ENCODE results near the gene CDADC1. TPM values are rescaled to one million over a fixed set of nuclear protein-coding genes. Genes with fewer than 3 reads are reported as not detected.

CDADC1 gene
- total RNA-seq, 1 experiment from 2014 or later, result 17.6 TPM

GRCh38 chr13:49208619-49209018, 39.1 kb upstream of the CDADC1 start:
- Histone ChIP-seq H4K20me1 (ENCODE audit: low read length) (no peaks in the 10 kb centered on the region), H3K4me2 (ENCODE audit: low read length) (no peak overlapping the region), H3K36me3 (ENCODE audit: low read depth, low read length) (peaks cover under 1% of the 10 kb centered on the region; the same call in 1 of the 2 replicates), H3K9me3 (ENCODE audit: low read length) (no peaks in the 10 kb centered on the region), H3K79me2 (ENCODE audit: low read length) (no peaks in the 10 kb centered on the region), H3K4me1 (ENCODE audit: insufficient read depth, low read length) (no peaks in the 10 kb centered on the region), H3K9ac (ENCODE audit: low read length) (no peak overlapping the region), H3K27ac (ENCODE audit: low read length) (no peak overlapping the region), H3F3A (ENCODE audit: low read length, unreplicated experiment) (no peaks in the 10 kb centered on the region), H3K9me2 (replicated peaks; ENCODE audit: low read length) (no peaks in the 10 kb centered on the region), H3K27me3 (ENCODE audit: low read length) (no peaks in the 10 kb centered on the region), H2AFZ (ENCODE audit: low read length) (no peak overlapping the region), H3K4me3 (ENCODE audit: low read length) (no peak overlapping the region)
- intact Hi-C loops (cut with micrococcal nuclease), result no loop called here
- BruUV-seq (replicated peaks), result no TSS peak
- TF ChIP-seq EZH2phosphoT487 (IDR thresholded peaks at IDR 0.05; ENCODE audit: borderline replicate concordance, low read length) (no peak), EZH2 (IDR thresholded peaks at IDR 0.05; ENCODE audit: low read length, unreplicated experiment) (no peak), CTCF (conservative IDR thresholded peaks at IDR 0.05; ENCODE audit: low read depth, low read length) (no peak)
- no peak for ATAC-seq
- ChIA-PET POLR2A (ENCODE audit: unreplicated experiment) (no interaction called here), CTCF (no interaction called here)
- DNase-seq, result no peak

GRCh38 chr13:49210114-49210513, 37.6 kb upstream of the CDADC1 start:
- Histone ChIP-seq H4K20me1 (ENCODE audit: low read length) (no peaks in the 10 kb centered on the region), H3K27me3 (ENCODE audit: low read length) (no peaks in the 10 kb centered on the region), H3K9me3 (ENCODE audit: low read length) (no peaks in the 10 kb centered on the region), H3K4me3 (ENCODE audit: low read length) (no peak overlapping the region), H3K36me3 (ENCODE audit: low read depth, low read length) (no peaks in the 10 kb centered on the region; the same call in 1 of the 2 replicates), H3K9ac (ENCODE audit: low read length) (no peak overlapping the region), H3K4me2 (ENCODE audit: low read length) (no peak overlapping the region), H2AFZ (ENCODE audit: low read length) (no peak overlapping the region), H3K4me1 (ENCODE audit: insufficient read depth, low read length) (no peaks in the 10 kb centered on the region), H3K79me2 (ENCODE audit: low read length) (no peaks in the 10 kb centered on the region), H3K9me2 (replicated peaks; ENCODE audit: low read length) (no peaks in the 10 kb centered on the region), H3F3A (ENCODE audit: low read length, unreplicated experiment) (no peaks in the 10 kb centered on the region), H3K27ac (ENCODE audit: low read length) (no peak overlapping the region)
- ChIA-PET CTCF (no interaction called here), POLR2A (ENCODE audit: unreplicated experiment) (interaction anchor here (0.7 kb wide), 1 partner anchor 173 kb away, joined by 15 read pairs; no protein-coding TSS in a partner anchor)
- intact Hi-C loops (cut with micrococcal nuclease), result no loop called here
- no peak for TF ChIP-seq EZH2phosphoT487 (IDR thresholded peaks at IDR 0.05; ENCODE audit: borderline replicate concordance, low read length)
- TF ChIP-seq EZH2 (IDR thresholded peaks at IDR 0.05; ENCODE audit: low read length, unreplicated experiment), result no peak
- no peak for TF ChIP-seq CTCF (conservative IDR thresholded peaks at IDR 0.05; ENCODE audit: low read depth, low read length)
- no TSS peak for BruUV-seq (replicated peaks)
- ATAC-seq, result no peak
- DNase-seq, result no peak

DNA sequence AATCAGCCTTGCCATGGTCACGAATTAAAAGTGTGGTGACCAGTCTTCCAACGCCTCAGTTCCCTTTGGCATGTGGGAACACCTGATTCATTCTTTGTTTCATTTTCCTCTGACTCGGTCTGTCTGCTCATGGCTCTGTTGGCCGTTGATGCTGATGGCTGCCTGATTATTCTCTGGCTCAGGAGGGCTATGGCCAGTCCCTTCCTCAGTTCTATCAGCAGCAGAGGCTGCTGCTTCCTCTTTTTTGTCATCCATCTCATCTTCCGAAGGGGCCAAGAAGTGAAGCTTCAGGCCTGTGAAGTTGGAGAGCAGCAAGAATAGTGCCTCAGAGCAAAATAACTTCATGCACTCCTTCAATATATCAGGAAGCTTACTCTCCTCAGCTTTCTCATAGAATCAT, 37.1 kb upstream of the CDADC1 start:
- POLR2A ChIA-PET (ENCODE audit: unreplicated experiment), result no interaction called here
- intact Hi-C loops (cut with micrococcal nuclease), result no loop called here
- no peaks in the 10 kb centered on the region for H3F3A ChIP-seq (ENCODE audit: low read length, unreplicated experiment)
- no peak overlapping the region for H3K9ac ChIP-seq (ENCODE audit: low read length)
- DNase-seq (no peak), ATAC-seq (no peak)
- no peak overlapping the region for H3K4me3 ChIP-seq (ENCODE audit: low read length)
- H3K27ac ChIP-seq (ENCODE audit: low read length), result no peak overlapping the region
- BruUV-seq (replicated peaks), result no TSS peak
- CTCF ChIA-PET, result no interaction called here
- H3K9me2 ChIP-seq (replicated peaks; ENCODE audit: low read length), result no peaks in the 10 kb centered on the region
- no peak for TF ChIP-seq EZH2 (IDR thresholded peaks at IDR 0.05; ENCODE audit: low read length, unreplicated experiment)
- no peak for TF ChIP-seq EZH2phosphoT487 (IDR thresholded peaks at IDR 0.05; ENCODE audit: borderline replicate concordance, low read length)
- no peak for TF ChIP-seq CTCF (conservative IDR thresholded peaks at IDR 0.05; ENCODE audit: low read depth, low read length)
- no peaks in the 10 kb centered on the region for H3K4me1 ChIP-seq (ENCODE audit: insufficient read depth, low read length)
- H3K36me3 ChIP-seq (ENCODE audit: low read depth, low read length), result no peaks in the 10 kb centered on the region; the same call in 1 of the 2 replicates
- no peaks in the 10 kb centered on the region for H4K20me1 ChIP-seq (ENCODE audit: low read length)
- H3K79me2 ChIP-seq (ENCODE audit: low read length), result no peaks in the 10 kb centered on the region
- H3K9me3 ChIP-seq (ENCODE audit: low read length), result no peaks in the 10 kb centered on the region
- H3K27me3 ChIP-seq (ENCODE audit: low read length), result no peaks in the 10 kb centered on the region
- H2AFZ ChIP-seq (ENCODE audit: low read length), result no peak overlapping the region
- H3K4me2 ChIP-seq (ENCODE audit: low read length), result no peak overlapping the region

Measured in PC-3 (cell line).